CD14-positive monocyte (primary cell): ENCODE measurements around the gene ACSF3. TPM values are rescaled to one million over a fixed set of nuclear protein-coding genes. Genes with fewer than 3 reads are reported as not detected.
A peak's percentile ranks its signal among the peaks of the same experiment; 100 is the strongest.

Experiments used
- DNase-seq, 3 donors: peaks; one replicate each; pipeline ENCODE4 v3.0.0-alpha.2; 2011 to 2022
- H2AFZ ChIP-seq: 2 replicates; pipeline ENCODE4 v1.6.0; 2012; ENCODE audit warnings: mild to moderate bottlenecking, low read depth, low read length, inconsistent platforms; ENCODE audit not compliant: insufficient read depth, poor library complexity, severe bottlenecking
- H3K27ac ChIP-seq, 2 donors: 1 replicate in 1 of 2; 2 replicates in 1 of 2; pipeline ENCODE4 v1.5.1; 2012 to 2013; ENCODE audit warnings: low read length in 2 of 2, control low read depth in 1 of 2, inconsistent platforms in 1 of 2, low read depth in 1 of 2, mild to moderate bottlenecking in 1 of 2
- H3K27me3 ChIP-seq, 2 donors: one replicate each; pipeline versions ENCODE4 v1.6.0 to v1.6.1; 2011 to 2013; ENCODE audit warnings: low read length in 2 of 2; ENCODE audit not compliant: control insufficient read depth in 2 of 2, insufficient read depth in 2 of 2
- H3K36me3 ChIP-seq, 2 donors: replicated peaks in 1 of 2; 1 replicate in 1 of 2; 2 replicates in 1 of 2; pipeline versions ENCODE4 v1.5.1 to v1.6.1; 2012 to 2013; ENCODE audit warnings: low read length in 2 of 2, control low read depth in 1 of 2, inconsistent platforms in 1 of 2, mild to moderate bottlenecking in 1 of 2; ENCODE audit not compliant: insufficient read depth in 2 of 2, control insufficient read depth in 1 of 2
- H3K4me1 ChIP-seq, 2 donors: 1 replicate in 1 of 2; 2 replicates in 1 of 2; pipeline versions ENCODE4 v1.5.1 to v1.6.1; 2012 to 2013; ENCODE audit warnings: low read length in 2 of 2, control low read depth in 1 of 2, inconsistent platforms in 1 of 2, mild to moderate bottlenecking in 1 of 2, moderate library complexity in 1 of 2; ENCODE audit not compliant: insufficient read depth in 2 of 2, control insufficient read depth in 1 of 2
- H3K4me2 ChIP-seq: replicated peaks from 2 replicates; pipeline ENCODE3; 2012; ENCODE audit warnings: low read length, moderate library complexity, mild to moderate bottlenecking; ENCODE audit not compliant: poor library complexity, severe bottlenecking; ENCODE audit errors: extremely low read depth
- H3K4me3 ChIP-seq, 3 experiments: fragments of 200-600 bp in 1 of 3; sonication (generic) in 1 of 3; replicated peaks in 1 of 3; 1 replicate in 2 of 3; 2 replicates in 1 of 3; pipeline ENCODE4 v1.5.1; 2011 to 2013; ENCODE audit warnings: low read length in 3 of 3, mild to moderate bottlenecking in 3 of 3, control low read depth in 2 of 3, low read depth in 2 of 3, inconsistent platforms in 1 of 3, moderate library complexity in 1 of 3
- H3K79me2 ChIP-seq: 2 replicates; pipeline ENCODE4 v1.6.0; 2012; ENCODE audit warnings: mild to moderate bottlenecking, control low read depth, inconsistent platforms, low read length, moderate library complexity; ENCODE audit not compliant: insufficient read depth
- H3K9ac ChIP-seq: 2 replicates; pipeline ENCODE4 v1.6.0; 2017; ENCODE audit warnings: low read length, mild to moderate bottlenecking; ENCODE audit not compliant: insufficient read depth, poor library complexity, severe bottlenecking
- H3K9me3 ChIP-seq, 2 donors: replicated peaks in 1 of 2; 1 replicate in 1 of 2; 2 replicates in 1 of 2; pipeline versions ENCODE4 v1.5.1 to v1.6.1; 2012 to 2013; ENCODE audit warnings: low read length in 2 of 2, control low read depth in 1 of 2; ENCODE audit not compliant: control insufficient read depth in 1 of 2, insufficient read depth in 1 of 2
- H4K20me1 ChIP-seq: 2 replicates; pipeline ENCODE4 v1.6.0; 2012; ENCODE audit warnings: mild to moderate bottlenecking, low read length, control low read depth, moderate library complexity; ENCODE audit not compliant: insufficient read depth
- H3K27ac Mint-ChIP-seq, 7 donors: one replicate each; pipeline ENCODE4 v1.8.0; 2020; ENCODE audit warnings: mild to moderate bottlenecking in 7 of 7, mixed read lengths in 7 of 7, moderate library complexity in 6 of 7, inconsistent platforms in 2 of 7
- H3K27me3 Mint-ChIP-seq, 3 donors: one replicate each; pipeline ENCODE4 v1.8.0; 2021 to 2022; ENCODE audit warnings: low read depth in 3 of 3, mild to moderate bottlenecking in 3 of 3, mixed read lengths in 3 of 3, moderate library complexity in 3 of 3, inconsistent platforms in 1 of 3
- H3K36me3 Mint-ChIP-seq, 2 donors: one replicate each; pipeline ENCODE4 v1.8.0; 2020; ENCODE audit warnings: mixed read lengths in 2 of 2, inconsistent platforms in 1 of 2, mild to moderate bottlenecking in 1 of 2
- H3K4me1 Mint-ChIP-seq: one replicate; pipeline ENCODE4 v1.8.0; 2020; ENCODE audit warnings: mild to moderate bottlenecking, mixed read lengths
- H3K4me3 Mint-ChIP-seq, 2 donors: one replicate each; pipeline ENCODE4 v1.8.0; 2020; ENCODE audit warnings: mild to moderate bottlenecking in 2 of 2, mixed read lengths in 2 of 2, moderate library complexity in 1 of 2
- H3K9me3 Mint-ChIP-seq, 7 donors: one replicate each; pipeline ENCODE4 v1.8.0; 2020 to 2022; ENCODE audit warnings: mixed read lengths in 7 of 7, mild to moderate bottlenecking in 6 of 7, moderate library complexity in 6 of 7, inconsistent platforms in 2 of 7
- WGBS: methylation state at CpG from one replicate; pipeline ENCODE4 v1.1.5; 2013; ENCODE audit warnings: missing lambda C conversion rate; ENCODE audit not compliant: insufficient coverage; 5-methylcytosine and 5-hydroxymethylcytosine counted together
- intact Hi-C, 2 donors: fragments of 100-400 bp; cut with micrococcal nuclease; formaldehyde crosslinking; loops; one replicate each; pipeline versions ENCODE4 v1.15.0 to v1.15.1; 2023
- polyA plus RNA-seq, 3 donors: library from polyadenylated mRNA; depleted of rRNA in 1 of 3; unstranded in 2 of 3; stranded (reverse) in 1 of 3; fragments of 300-500 nt in 2 of 3; fragments of >200 nt in 1 of 3; fragmentation: Illumina TruSeq in 2 of 3; gene quantifications; 1 replicate in 2 of 3; 2 replicates in 1 of 3; pipeline ENCODE4 v1.2.3, GENCODE V29; 2012 to 2021
- TF ChIP-seq, protein P1 (sequence below): fragments of 200-600 bp; IDR thresholded peaks from one replicate; pipeline ENCODE4 v1.8.0; 2022; ENCODE audit warnings: antibody characterized with exemption, mild to moderate bottlenecking

The ACSF3 gene
- polyA plus RNA-seq, 3 donors: 23.5 to 26.7 (median 26.4) TPM

- peak overlapping the region in 3 of 7 donors; percentile 15 to 60 (median 54) for H3K27ac Mint-ChIP-seq
- Histone ChIP-seq H4K20me1 (peaks cover 65% of the 10 kb centered on the region), H3K79me2 (peaks cover 59% of the 10 kb centered on the region), H3K4me3 (no peak overlapping the region), H3K27me3 (peaks cover 0 to 7% of the 10 kb centered on the region in 2 donors), H3K4me1 (peaks cover 24 to 63% of the 10 kb centered on the region in 2 donors), H3K9me3 (no peaks in the 10 kb centered on the region), H2AFZ (no peak overlapping the region), H3K36me3 (peaks cover 16 to 35% of the 10 kb centered on the region in 2 donors), H3K27ac (no peak overlapping the region), H3K4me2 (no peak overlapping the region), H3K9ac (peak overlapping the region; percentile 32)
- H3K4me3 Mint-ChIP-seq: no peak overlapping the region
- peaks cover 9 to 11% (median 10%) of the 10 kb centered on the region in 3 donors for H3K27me3 Mint-ChIP-seq
- H3K36me3 Mint-ChIP-seq: peaks cover 26 to 50% of the 10 kb centered on the region in 2 donors
- TF ChIP-seq, protein P1, sequence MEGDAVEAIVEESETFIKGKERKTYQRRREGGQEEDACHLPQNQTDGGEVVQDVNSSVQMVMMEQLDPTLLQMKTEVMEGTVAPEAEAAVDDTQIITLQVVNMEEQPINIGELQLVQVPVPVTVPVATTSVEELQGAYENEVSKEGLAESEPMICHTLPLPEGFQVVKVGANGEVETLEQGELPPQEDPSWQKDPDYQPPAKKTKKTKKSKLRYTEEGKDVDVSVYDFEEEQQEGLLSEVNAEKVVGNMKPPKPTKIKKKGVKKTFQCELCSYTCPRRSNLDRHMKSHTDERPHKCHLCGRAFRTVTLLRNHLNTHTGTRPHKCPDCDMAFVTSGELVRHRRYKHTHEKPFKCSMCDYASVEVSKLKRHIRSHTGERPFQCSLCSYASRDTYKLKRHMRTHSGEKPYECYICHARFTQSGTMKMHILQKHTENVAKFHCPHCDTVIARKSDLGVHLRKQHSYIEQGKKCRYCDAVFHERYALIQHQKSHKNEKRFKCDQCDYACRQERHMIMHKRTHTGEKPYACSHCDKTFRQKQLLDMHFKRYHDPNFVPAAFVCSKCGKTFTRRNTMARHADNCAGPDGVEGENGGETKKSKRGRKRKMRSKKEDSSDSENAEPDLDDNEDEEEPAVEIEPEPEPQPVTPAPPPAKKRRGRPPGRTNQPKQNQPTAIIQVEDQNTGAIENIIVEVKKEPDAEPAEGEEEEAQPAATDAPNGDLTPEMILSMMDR: no peak
- intact Hi-C loops: loop anchor here (10.0 kb wide), 2 partner anchors 152 to 162 kb away; no protein-coding TSS in a partner anchor
- H3K4me1 Mint-ChIP-seq: peaks cover 63% of the 10 kb centered on the region
- no peak for DNase-seq
- WGBS: 64% methylated on average over 21 of the region's 24 CpGs
- H3K9me3 Mint-ChIP-seq: no peaks in the 10 kb centered on the region
Observed at GRCh38 chr16:89096768-89097391, 3.2 kb downstream of the ACSF3 start.

GRCh38 chr16:89097392-89097772 is 3.7 kb downstream of the ACSF3 start:
- no peak for DNase-seq
- Mint-ChIP-seq H3K36me3 (peaks cover 31 to 55% of the 10 kb centered on the region in 2 donors), H3K4me1 (peaks cover 68% of the 10 kb centered on the region), H3K9me3 (no peaks in the 10 kb centered on the region), H3K4me3 (no peak overlapping the region), H3K27ac (peak overlapping the region in 1 of 7 donors; percentile 54), H3K27me3 (peaks cover 4 to 6% (median 5%) of the 10 kb centered on the region in 3 donors)
- H3K27me3 ChIP-seq: peaks cover 0 to 2% of the 10 kb centered on the region in 2 donors
- no peak overlapping the region for H2AFZ ChIP-seq
- peaks cover 21 to 40% of the 10 kb centered on the region in 2 donors for H3K36me3 ChIP-seq
- peaks cover 59% of the 10 kb centered on the region for H3K79me2 ChIP-seq
- H3K4me3 ChIP-seq: no peak overlapping the region
- H3K27ac ChIP-seq: no peak overlapping the region
- H3K4me1 ChIP-seq: peaks cover 24 to 67% of the 10 kb centered on the region in 2 donors
- H3K9me3 ChIP-seq: no peaks in the 10 kb centered on the region
- TF ChIP-seq, protein P1: no peak
- H3K4me2 ChIP-seq: no peak overlapping the region
- peak overlapping the region; percentile 32 for H3K9ac ChIP-seq
- H4K20me1 ChIP-seq: peaks cover 70% of the 10 kb centered on the region
- intact Hi-C loops: loop anchor here (10.0 kb wide), 2 partner anchors 153 to 163 kb away; no protein-coding TSS in a partner anchor
- 40% methylated on average over 14 of the region's 14 CpGs for WGBS
